ENCODE measurements around the gene KANTR. TPM values are rescaled to one million over a fixed set of nuclear protein-coding genes. Genes with fewer than 3 reads are reported as not detected.

Gene KANTR
- total RNA-seq, 1 experiment from 2014 or later, result 3.4 TPM

GRCh38 chrX:53077207-53078197, 16.4 kb upstream of the KANTR start:
- CTCF ChIA-PET, result interaction anchor here (0.6 to 1.2 kb wide), 2 partner anchors 12 to 515 kb away, joined by 3 to 5 read pairs; no protein-coding TSS in a partner anchor

GRCh38 chrX:53078943-53079342, 15.0 kb upstream of the KANTR start:
- Mint-ChIP-seq H3K4me3 (ENCODE audit: unreplicated experiment) (no peak overlapping the region), H3K36me3 (ENCODE audit: insufficient read depth, unreplicated experiment) (peaks cover 27% of the 10 kb centered on the region), H3K4me1 (ENCODE audit: insufficient read depth, unreplicated experiment) (peaks cover 5% of the 10 kb centered on the region), H3K27ac (ENCODE audit: low read depth, unreplicated experiment) (no peak overlapping the region), H3K9me3 (ENCODE audit: unreplicated experiment) (no peaks in the 10 kb centered on the region), H3K27me3 (ENCODE audit: insufficient read depth, unreplicated experiment) (peaks cover 75% of the 10 kb centered on the region)
- intact Hi-C loops (cut with micrococcal nuclease), result no loop called here
- no peak for TF ChIP-seq CTCF (IDR thresholded peaks at IDR 0.05; ENCODE audit: unreplicated experiment)
- DNase-seq (ENCODE audit: unreplicated experiment), result no peak
- ChIA-PET POLR2A (no interaction called here), CTCF (no interaction called here)
- no TSS peak for BruUV-seq (replicated peaks)

More at GRCh38 chrX:53077207-53078197, 16.4 kb upstream of the KANTR start:
- H3K4me3 Mint-ChIP-seq (ENCODE audit: unreplicated experiment), result no peak overlapping the region
- no peaks in the 10 kb centered on the region for H3K9me3 Mint-ChIP-seq (ENCODE audit: unreplicated experiment)
- DNase-seq (ENCODE audit: unreplicated experiment), result no peak
- peaks cover 12% of the 10 kb centered on the region for H3K36me3 Mint-ChIP-seq (ENCODE audit: insufficient read depth, unreplicated experiment)
- no peak for TF ChIP-seq CTCF (IDR thresholded peaks at IDR 0.05; ENCODE audit: unreplicated experiment)
- POLR2A ChIA-PET, result no interaction called here
- intact Hi-C loops (cut with micrococcal nuclease), result no loop called here
- peaks cover 2% of the 10 kb centered on the region for H3K4me1 Mint-ChIP-seq (ENCODE audit: insufficient read depth, unreplicated experiment)
- no TSS peak for BruUV-seq (replicated peaks)
- no peak overlapping the region for H3K27ac Mint-ChIP-seq (ENCODE audit: low read depth, unreplicated experiment)
- peaks cover 73% of the 10 kb centered on the region for H3K27me3 Mint-ChIP-seq (ENCODE audit: insufficient read depth, unreplicated experiment)

GRCh38 chrX:53080628-53081580, 13.0 kb upstream of the KANTR start:
- H3K27ac Mint-ChIP-seq (ENCODE audit: low read depth, unreplicated experiment), result peak overlapping the region; percentile 75
- intact Hi-C loops (cut with micrococcal nuclease), result no loop called here
- POLR2A ChIA-PET, result interaction anchor here (1.0 to 3.0 kb wide), 2 partner anchors 9 to 110 kb away, joined by 4 to 40 read pairs; no protein-coding TSS in a partner anchor
- DNase-seq (ENCODE audit: unreplicated experiment), result no peak
- BruUV-seq (replicated peaks), result no TSS peak
- CTCF ChIA-PET, result interaction anchor here (0.9 to 1.9 kb wide), 2 partner anchors 9 to 10 kb away, joined by 4 to 12 read pairs; no protein-coding TSS in a partner anchor
- peak overlapping the region; percentile 52 for H3K4me3 Mint-ChIP-seq (ENCODE audit: unreplicated experiment)
- H3K4me1 Mint-ChIP-seq (ENCODE audit: insufficient read depth, unreplicated experiment), result peaks cover 16% of the 10 kb centered on the region
- peaks cover 40% of the 10 kb centered on the region for H3K36me3 Mint-ChIP-seq (ENCODE audit: insufficient read depth, unreplicated experiment)
- TF ChIP-seq CTCF (IDR thresholded peaks at IDR 0.05; ENCODE audit: unreplicated experiment), result no peak
- H3K27me3 Mint-ChIP-seq (ENCODE audit: insufficient read depth, unreplicated experiment), result peaks cover 82% of the 10 kb centered on the region
- H3K9me3 Mint-ChIP-seq (ENCODE audit: unreplicated experiment), result no peaks in the 10 kb centered on the region

All from MCF 10A (cell line).